Spleen (tissue), 7 donors: Measurements from ENCODE around the gene DPYSL3.

Source experiments
- POLR2A ChIP-seq, 3 donors: fragments of 450-650 bp; IDR thresholded peaks; one replicate each; pipeline ENCODE4 v1.5.1; 2017; ENCODE audit warnings: antibody characterized with exemption in 3 of 3, mild to moderate bottlenecking in 1 of 3
- POLR2AphosphoS5 ChIP-seq, 3 donors: sonication (generic); formaldehyde crosslinking; IDR thresholded peaks; one replicate each; pipeline ENCODE4 v1.5.1; 2017; ENCODE audit warnings: antibody characterized with exemption in 3 of 3
- TF ChIP-seq, protein P1 (sequence below), 11 experiments: fragments of 200-600 bp in 7 of 11; fragments of 450-650 bp in 4 of 11; sonication (generic) in 4 of 11; IDR thresholded peaks in 8 of 11; conservative IDR thresholded peaks in 3 of 11; 1 replicate in 7 of 11; 2 replicates in 4 of 11; pipeline versions ENCODE4 v1.4.0 to v1.8.0; 2016 to 2021; ENCODE audit warnings: antibody characterized with exemption in 11 of 11, inconsistent platforms in 4 of 11, mild to moderate bottlenecking in 1 of 11
- donor health status: DM: no; HTN: no; CAD: no; lungs with moderate emphysema.
- donor health status: DM: no; HTN: no; CAD: no.
- donor health status: DM: no; HTN: no; CAD: no.

DNA sequence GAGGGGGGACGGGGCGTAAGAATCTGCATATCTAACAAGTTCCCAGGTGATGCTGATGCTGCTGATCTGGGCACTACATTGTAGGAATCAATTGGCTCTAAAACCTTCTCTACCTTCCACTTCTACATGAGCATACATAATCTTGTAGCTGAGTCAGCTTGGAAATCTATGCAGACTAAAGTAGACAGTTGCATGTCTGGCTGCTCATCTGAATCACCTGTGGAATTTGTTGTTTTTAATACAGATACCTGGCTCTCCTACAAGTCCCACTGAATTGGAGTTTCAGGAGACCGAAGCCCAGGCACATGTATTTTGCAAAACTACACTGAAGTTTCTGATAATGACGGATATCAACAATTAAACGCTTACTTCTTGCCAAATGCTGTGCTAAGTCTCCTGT is 161.4 kb downstream of the DPYSL3 start:
- no peak for TF ChIP-seq POLR2A (IDR thresholded peaks at IDR 0.05)
- TF ChIP-seq, protein P1, sequence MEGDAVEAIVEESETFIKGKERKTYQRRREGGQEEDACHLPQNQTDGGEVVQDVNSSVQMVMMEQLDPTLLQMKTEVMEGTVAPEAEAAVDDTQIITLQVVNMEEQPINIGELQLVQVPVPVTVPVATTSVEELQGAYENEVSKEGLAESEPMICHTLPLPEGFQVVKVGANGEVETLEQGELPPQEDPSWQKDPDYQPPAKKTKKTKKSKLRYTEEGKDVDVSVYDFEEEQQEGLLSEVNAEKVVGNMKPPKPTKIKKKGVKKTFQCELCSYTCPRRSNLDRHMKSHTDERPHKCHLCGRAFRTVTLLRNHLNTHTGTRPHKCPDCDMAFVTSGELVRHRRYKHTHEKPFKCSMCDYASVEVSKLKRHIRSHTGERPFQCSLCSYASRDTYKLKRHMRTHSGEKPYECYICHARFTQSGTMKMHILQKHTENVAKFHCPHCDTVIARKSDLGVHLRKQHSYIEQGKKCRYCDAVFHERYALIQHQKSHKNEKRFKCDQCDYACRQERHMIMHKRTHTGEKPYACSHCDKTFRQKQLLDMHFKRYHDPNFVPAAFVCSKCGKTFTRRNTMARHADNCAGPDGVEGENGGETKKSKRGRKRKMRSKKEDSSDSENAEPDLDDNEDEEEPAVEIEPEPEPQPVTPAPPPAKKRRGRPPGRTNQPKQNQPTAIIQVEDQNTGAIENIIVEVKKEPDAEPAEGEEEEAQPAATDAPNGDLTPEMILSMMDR (IDR thresholded peaks at IDR 0.05 in 8 of 11, conservative IDR thresholded peaks at IDR 0.05 in 3 of 11), result no peak
- TF ChIP-seq POLR2AphosphoS5 (IDR thresholded peaks at IDR 0.05), result no peak
